NOMO-1 (cell line): Measurements from ENCODE around the gene IQSEC2.

Experiments used
- DNase-seq, 2 experiments: peaks; one replicate each; lab custom pipeline; 2025; ENCODE audit not compliant: unreplicated experiment in 2 of 2; lab: John Stamatoyannopoulos, UW

IQSEC2 gene

DNA sequence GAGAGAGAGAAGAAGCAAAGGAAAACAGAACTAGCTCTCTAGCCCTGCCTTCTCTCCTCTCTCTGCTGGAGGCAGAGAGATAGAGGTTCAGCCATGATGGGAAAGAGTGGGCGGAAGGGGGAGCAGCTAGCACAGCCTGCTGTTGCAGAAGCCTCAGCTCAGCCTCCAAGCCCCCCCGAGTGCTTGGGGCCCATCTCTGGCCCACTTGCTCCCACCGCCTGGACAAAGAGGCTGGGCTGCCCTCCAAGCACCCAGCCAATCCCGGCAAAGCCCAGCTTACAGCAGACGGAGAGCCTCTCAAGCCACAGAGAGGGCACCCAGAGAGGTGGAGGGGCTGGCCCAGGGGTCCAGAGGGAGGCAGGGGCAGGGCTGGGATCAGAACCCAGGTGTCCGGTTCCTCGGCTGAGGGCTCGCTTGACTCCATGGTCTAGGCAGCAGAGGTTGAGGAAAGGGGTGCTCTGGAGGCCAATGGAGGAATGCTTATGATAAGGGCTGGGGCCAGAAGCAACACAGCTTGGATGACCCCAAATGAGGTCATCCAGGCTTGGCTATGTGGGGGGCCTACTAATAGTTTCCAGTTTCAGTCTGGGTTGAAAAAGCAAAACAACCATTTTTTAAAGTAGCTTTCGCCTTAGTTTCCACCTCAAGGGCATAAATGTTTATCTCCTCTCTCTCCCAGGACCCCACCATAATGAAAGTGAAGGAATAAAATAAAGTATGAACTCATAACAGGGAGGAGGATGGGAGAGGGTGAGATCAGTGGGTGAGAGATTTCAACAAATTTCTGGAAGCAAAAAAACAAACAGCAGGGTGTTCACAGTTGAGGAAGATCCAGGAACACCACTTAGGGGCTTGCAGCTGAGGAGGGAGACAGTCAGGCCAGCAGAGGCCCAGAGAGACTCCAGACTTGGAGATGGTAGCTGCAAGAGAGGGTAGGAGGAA is 24.9 kb upstream of the IQSEC2 start:
- DNase-seq, result no peak

DNA sequence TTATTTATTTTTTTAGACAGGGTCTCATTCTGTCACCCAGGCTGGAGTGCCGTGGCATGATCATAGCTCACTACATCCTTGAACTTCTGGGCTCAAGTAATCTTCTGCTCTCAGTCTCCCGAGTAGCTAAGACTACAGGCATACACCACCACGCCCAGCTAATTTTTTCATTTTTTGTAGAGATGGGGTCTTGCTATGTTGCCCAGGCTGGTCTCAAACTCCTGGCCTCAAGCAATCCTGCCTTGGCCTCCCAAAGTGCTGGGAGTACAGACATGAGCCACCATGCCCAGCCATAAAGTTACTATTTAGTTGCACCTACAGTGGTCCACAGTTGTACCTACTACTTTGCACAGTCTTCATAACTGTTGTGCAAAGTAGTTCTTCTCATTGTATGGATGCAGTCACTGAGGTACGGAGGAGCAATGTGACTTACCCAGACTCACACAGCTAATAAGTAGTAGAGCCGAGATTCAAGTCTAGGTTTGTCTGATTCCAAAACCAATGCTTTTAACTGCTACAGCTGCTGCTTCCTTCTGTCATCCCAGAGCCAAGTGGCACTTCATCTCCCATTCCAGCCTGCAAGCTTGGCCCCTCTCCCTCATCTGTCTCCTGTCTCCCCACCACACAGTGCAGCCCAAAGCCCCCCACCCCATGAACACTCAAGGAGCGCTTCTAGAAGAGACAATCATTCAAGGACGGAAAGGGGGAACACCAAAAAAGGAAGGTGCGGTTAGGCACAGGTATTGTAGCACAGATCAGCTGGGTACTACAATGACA is 24.0 kb upstream of the IQSEC2 start:
- no peak for DNase-seq

DNA sequence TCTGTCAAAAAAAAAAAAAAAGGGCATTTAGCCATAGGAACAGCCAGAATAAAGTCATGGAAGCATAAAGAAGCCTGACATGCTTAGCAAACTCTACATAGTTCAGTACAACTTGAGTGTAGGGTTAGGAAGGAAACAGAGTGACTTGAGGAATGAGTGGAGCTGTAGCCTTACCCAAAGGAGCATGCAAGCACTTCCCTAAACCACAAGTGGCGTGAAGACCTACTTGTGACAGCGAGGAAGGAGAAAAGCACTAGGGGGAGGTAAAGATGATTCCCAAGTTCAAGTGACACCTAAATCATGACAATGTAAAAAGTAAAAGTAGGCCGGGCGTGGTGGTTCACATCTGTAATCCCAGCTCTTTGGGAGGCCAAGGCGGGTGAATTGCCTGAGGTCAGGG is 21.8 kb upstream of the IQSEC2 start:
- no peak for DNase-seq

DNA sequence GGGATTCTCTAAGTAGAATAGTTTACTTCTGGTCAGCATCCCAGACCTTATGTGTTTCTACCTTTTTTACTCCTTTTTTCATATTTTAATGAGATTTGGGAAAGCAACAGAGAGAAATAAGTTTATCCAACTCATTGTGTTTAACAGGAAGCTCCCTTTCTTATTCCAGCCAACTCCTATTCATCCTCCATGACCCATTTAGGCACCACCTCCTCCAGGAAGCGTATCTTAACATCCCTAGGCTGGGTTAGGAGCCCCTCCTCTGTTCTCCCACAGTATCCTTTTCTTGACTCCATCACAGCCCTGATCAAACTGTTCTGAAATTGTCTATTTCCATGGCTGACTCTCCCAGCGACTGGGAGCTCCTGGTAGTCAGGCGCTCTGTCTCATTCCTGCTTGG is 18.8 kb upstream of the IQSEC2 start:
- no peak for DNase-seq

DNA sequence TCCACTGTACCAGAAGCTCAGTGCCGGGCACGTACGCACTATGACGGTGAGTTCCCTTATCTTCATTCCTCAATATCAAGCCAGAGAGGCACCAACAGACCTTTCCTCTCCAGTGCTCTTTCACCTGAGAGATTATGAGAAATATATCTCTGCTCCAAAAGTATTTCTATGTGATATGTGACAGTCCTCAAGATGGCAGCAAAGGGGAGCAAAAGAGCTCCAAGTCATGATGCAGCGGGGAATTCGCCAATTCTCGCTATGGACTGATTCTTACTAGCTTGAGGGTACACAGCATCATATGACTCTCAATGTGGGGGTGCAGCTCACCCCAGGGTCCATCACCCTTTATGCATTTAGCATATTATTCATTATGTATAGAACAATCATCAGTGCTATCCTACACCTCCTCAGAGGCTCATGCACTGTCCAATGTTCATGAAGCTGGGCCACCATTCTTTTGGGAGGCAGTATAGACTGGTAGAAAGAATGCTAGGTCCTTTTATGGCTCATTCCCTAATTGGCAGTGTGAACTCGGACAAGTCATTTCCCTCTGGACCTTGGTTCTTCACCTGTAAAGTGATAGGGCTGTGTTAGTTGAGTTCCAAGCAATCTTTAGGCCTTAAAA is 12.8 kb upstream of the IQSEC2 start:
- no peak for DNase-seq

DNA sequence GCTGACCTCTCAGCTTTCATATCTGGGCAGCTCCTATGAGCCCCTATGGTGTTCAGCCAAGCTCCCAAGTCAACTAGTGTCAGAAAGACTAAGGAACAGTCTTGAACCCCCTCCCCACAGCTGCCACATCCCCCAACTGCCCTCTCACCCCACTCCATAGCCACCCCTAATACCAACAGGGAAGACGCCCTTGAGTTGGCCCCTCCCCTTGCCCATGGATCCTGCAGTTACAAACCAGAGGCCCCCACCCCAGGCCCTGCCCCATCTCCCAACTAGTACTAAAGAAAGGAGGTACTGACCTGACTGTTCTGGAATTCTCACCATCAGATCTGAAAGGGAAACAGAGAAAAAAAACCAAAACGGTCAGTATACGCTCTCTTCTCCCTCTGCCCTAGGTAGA is 10.2 kb upstream of the IQSEC2 start:
- no peak for DNase-seq

DNA sequence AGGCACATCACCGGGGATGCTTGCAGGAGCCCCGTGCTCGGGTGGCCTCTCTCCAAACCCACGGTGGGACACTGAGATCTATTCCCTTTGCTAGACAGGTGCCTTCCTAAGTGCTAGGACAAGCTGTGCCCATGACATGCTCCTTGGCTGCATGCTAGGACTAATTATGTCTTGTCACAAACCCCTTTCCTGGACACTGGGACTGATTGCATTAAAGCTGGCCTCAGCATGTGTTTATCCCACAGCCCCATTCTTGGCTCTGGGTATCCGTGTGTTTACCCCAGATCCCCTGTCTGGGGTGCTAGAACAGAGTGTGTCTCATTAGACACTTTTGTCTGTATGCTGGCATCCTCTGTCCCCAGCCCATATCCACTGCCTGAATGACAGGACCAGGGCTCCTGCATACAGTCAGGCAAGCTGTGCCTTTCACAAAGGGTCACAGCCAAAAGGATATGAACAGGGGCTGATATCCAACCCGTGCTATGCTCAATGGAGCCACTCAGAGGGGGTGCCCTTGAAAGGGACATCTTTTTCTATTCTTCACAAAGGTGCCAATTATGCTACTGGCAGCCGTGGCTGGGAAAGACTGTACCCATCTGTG is 9.2 kb upstream of the IQSEC2 start:
- DNase-seq, result no peak

DNA sequence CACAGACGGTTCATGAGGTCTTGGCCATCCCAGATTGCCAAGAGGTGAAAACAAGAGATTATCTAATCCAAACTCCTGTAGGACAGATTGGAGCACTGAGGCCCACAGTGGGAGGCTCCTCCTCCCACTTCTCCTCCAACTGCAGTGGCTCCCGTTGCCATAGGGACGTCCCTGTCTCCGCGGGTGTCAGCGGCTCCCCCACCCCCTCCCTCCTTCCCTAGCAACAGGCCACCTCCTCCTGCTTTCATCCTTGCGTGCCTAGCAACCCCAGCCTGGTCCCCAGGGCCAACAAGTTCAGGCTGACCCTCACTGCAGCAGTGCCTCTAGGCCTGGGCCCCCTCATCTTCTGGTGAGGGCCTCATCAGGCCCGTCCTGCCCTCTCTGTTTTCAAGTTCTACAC is 6.8 kb upstream of the IQSEC2 start:
- DNase-seq, result peak in 1 of 2 experiments; percentile 5

DNA sequence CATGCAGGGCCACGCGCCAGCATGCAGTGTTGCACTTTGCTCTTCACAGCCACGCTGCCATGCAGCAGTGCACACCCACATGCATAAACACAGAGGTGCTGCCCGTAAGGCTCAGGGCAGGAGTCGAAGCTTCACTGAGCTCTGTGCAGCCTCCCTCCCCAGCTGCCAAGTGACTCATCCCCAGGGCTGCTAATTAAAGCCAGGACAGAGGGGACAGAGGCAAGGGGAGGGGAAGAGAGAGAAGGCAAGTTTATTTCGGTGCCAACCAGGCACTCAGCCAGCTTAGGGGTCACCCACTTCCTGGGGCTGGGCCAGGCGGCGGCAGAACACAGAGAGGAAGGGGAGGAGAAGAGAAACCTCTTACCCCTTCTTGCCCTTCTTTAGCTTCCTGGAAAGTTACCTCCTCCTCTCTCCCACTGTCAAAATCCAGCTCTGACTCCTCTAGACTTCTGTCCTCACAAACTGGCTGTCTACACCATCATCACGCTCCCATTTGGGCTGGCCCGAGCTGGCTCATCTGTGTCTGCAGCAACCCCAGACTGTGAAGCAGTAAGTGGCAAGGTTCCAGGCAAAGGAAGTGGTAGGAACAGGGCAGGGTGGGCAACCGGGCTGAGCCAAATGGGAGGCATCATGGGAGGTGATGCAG is 6.2 kb upstream of the IQSEC2 start:
- DNase-seq, result peak; percentile 84 to 86

DNA sequence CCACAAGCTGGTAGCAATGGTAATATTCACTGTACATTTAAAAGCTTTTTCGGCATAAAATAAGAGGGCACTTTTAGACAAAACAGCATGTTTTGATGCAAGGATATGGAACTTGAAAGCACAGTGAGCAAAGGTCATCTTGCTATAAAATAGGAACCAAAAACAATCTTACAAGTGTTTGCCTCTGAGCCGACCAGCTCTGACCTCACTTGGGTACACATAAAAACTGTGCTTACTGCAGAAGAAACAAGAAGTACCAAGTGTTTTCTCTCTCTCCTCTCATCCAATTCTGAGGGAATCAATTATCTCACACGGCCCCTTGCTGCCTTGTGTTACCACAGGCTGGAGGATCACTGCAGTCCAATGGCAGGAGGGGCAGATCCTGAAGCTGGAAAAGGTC is 4.8 kb upstream of the IQSEC2 start:
- peak in 1 of 2 experiments; percentile 34 for DNase-seq

DNA sequence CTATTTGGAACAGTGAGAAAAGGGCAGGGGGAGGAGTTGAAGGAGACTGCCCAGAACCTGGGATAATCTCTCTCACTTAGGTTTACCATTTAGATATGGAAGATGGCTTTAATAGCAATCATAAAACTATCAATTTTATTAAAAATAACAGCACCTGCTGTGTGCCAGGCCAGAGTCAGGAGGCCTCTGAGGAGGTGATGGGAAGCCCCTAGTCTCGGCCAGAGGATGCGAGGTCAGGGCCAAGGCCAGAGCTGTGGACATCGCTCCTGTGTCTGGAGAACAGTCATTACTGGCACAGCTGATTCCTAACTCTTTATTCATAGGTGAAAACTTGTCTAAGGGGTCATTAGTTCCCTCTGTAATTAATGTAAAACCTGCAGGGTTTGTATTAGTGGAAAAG is 4.2 kb upstream of the IQSEC2 start:
- DNase-seq, result no peak

DNA sequence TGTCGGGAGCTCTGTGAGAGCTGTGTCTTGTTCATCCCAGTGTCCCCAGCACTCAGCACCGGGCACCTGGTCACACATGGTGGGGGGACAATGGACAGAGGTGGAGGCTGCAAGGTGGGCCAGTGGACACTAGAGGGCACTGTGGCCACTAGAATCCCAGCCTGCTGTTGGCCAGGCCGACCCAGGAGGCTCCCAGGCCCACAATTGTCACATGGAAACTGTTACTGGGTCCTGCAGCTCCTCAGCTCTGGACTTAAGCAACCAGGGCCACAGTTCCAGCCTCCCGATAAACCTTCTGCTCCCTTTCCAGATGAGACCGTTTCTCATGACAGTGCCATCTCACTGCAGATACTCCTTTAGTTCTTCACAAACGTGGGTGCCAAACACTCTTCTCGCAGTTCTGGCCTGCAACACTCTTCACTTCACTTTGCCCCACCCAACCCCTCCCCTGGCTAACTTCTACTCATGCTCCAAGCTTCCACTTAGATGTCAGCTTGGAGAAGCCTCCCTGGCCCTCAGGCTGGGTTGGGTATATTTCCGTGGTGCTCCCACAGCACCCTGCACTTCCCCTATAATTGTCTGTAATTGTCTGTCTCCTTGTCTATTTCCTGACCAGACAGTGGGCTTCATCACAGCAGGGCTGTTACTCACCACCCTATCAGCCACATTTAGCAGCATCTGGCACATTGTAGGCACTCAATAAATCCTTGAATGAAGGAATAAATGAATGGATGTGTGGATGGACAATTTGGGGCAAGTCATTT is 3.5 kb upstream of the IQSEC2 start:
- DNase-seq, result peak in 1 of 2 experiments; percentile 23

DNA sequence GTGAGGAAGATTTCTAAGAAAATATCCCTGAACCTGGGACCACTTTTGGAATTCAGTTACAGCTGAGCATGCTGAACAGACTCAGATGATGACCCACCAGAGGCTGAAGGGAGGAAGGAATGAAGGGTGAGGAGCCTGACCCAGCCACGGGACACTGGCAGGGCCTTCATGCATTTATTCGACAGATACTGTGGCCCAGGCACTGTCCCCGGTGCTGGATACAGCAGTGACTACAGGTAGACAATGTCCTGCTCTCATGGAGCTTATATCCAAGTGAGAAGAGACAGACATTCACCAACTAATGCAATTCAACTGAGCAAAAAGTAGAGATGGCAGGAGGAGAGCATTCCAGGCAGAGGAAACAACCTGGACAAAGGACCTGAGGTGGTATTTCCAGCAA is 2.2 kb upstream of the IQSEC2 start:
- DNase-seq, result no peak

DNA sequence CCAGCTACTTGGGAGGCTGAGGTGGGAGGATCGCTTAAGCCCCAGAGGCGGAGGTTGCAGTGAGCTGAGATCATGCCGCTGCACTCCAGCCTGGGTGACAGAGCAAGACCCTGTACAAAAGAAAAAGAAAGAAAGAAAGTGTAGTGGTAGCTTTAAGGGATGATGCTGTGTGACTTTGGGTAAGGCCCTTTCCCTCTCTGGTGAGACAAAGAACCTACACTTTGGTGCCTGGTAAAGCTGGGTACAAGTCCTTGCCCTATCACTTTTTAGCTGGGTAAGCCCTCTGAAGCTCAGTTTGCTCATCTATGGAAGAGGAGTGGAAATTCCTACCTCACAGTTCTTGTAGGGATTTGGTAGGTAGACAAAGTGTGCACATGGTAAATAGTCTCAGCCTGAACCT is 1.7 kb upstream of the IQSEC2 start:
- no peak for DNase-seq

DNA sequence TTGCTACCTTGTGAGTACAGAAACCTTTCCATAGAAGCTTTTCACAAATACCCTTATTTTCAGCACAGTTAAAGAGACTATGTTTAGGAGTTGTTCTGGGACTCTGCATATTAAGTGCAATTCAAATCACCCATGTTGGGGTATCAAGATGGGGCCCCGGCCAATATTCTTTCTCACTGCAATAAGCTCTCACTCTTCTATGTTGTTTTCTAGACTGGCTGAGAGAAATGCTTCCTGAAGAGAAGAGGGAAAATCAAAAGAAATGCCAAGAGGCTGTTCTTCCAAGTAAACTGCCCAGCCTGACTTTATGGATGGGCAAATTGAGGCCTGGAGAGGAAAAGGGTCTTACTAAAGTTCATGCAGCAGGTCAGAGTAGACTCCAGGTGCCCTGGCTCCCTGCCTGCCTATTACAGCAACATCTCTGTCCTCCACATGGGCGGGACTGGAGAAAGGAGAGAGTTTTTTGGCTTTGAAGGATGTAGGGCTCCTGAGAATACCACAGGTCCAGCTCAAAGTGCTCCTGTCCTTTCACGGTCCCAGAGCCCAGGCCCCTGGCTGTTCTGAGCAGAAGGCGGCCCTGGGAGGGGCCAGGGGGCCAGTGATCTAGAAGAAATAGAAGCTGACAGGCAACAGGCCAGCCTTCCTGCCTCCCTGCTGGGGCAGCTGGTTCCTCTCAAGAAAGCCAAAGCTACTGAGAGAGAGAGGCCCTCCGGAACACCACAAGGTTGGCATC is 745 bp upstream of the IQSEC2 start:
- DNase-seq, result no peak

DNA sequence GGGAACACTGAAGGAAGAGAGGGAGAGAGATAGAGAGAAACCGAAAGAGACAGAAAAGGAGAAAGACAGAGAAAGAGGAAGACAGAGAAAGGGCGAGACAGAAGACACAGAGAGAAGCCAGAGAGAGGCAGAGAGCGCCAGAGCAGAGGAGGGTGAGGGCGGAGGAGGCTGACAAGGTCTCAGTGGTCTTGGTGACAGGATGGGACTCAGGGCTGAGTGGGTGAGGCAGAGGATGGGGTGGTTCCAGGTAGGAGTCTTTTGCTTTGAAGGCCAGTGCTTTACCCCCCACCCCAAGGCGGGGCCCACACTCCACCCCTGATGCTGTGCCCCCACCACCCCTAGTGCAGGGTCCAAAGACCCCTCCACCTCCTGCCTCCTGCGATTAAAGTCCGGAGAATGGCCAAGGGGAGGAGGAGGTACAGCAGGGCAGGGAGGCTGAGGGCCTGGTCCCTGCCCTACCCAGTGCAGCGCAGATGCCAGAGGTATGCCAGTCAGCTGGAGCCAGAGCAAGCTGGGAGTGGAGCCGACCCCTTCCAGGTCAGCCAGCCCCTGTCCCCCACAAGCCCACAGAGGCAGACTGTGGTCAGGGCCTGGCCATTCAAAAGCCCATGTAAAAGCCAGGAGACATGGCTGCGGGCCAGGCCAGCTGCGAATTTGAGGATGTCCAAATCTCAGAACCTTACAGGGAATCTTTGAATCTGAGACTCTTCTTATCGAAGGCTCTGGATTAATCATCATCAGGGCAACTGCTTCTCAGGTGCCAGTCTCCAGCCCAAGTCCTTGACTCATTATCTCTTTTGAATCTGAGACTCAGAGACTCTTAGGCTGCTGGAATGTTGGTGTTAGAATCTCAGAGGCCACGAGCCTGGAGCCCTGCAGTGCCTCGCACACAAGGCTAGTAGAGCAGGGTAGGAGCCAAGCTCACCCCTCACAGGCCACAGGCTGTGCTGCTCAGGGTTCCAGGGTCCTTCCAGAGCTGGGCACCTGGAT is 758 bp downstream of the IQSEC2 start:
- DNase-seq, result peak in 1 of 2 experiments; percentile 15

DNA sequence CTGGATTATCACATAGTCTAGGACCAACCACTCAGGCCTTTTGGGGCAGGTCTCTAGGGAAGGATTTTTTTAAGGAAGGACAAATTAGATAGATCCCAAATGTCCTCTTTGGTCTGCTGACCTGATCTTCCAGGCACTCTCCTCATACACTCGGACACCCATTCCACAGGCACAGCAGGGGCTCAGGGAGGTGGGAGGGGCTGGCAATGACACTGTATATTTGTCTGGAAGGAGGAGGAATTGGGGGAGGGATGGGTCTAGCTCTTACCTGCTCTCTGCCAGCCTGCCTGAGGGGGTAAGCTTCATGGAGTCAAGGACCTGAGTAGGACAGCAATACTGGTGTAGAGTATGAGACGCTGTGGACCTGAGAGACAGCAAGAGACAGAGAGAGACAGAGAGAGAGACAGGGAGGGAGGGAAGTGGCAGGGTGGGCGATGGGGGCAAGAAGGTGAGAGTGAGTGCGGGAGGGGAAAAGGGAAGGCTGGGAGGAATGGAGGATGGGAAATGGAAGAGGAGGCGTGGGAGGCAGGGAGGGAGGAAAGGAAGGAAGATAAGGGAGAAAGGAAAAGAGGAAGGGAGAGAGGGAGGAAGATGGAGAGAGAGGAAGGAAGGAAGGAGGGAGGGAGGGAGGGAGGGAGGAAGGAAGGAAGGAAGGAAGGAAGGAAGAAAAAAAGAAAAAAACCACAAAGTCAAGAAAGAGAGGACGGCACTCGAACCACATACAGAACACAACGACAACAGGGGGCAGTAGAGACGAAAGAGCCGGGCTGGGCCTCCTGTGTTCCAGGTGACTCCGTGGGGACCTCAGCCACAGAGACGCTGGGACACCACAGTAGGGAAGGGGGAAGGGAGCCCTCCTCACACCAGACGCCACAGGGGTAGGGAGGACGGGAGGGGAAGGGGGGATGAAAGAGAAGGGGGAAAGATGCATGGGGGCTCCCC is 1.8 kb downstream of the IQSEC2 start:
- no peak for DNase-seq
